SH-SY5Y (cell line): Measurements from ENCODE around the gene OTULIN.

Source experiments
- GATA2 ChIP-seq: IDR thresholded peaks from 2 replicates; pipeline ENCODE4 v1.6.1; 2011; ENCODE audit warnings: mild to moderate bottlenecking, low read depth, low read length
- GATA3 ChIP-seq: IDR thresholded peaks from 2 replicates; pipeline ENCODE4 v1.6.1; 2011; ENCODE audit warnings: low read depth, mild to moderate bottlenecking, low read length, moderate library complexity

Gene OTULIN

DNA sequence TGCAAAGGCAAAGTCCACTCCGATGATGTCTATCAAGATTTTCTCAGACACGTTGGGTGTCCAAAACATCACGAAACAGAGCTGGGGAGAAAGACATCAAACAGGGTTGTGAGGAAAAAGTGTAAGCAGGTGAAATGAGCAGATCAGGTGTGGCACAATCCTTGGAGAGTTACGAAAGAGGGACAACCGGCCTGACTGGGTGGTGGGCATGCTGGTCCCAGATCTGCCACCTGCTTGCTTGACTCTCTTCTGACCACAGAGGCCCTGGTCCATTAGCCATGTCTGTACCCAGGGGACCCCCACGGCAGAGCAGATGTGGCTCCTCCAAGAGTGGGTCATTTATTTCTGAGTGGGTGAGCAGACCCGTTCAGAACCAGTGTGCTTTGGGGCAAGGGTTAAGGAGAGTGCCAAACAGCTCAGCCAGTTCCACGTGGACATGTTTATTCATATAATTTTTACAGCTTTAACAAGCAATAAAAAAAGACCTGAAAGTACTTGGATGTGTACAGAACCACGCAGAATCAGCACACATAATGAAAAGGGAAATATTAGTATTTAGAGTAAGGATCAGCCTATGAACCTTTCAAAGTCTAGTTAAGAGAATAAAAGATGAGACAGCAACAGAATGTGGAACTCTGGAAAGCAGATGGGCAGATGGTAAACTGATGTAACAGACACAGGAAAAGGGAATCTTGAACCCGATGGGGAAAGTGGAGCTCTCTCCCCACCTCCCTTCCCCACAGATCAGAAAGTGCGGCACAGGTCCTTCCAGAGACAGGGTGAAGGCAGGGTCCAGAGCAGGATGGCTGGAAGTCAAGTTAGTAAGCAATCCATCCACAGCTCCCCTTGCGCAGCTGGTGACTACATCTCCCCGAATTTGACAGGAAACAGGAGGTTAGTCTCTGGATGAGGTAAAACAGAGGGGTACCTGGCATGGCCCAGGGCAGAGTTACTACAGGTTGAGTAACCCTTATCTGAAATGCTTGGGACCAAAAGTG, 52.5 kb downstream of the OTULIN start:
- TF ChIP-seq GATA3, result no peak
- TF ChIP-seq GATA2, result no peak

DNA sequence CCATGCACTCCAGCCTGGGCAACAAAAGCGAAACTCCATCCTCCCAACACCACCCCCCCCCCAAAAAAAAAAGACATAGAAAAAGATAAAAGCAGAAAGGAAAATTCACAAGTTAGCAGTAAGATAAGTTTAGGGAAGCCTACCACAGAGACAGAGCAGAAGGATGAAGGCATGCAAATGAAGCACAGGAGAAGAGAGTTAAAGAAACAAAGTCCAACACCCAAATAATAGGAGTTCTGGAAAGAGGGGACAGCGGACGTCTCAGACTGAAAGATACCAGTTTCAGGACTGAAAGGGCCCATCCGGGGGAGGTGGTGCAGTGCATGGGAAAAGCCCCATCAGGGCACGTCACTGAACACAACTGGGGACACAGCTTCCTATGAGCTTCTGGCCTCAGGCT, 54.3 kb downstream of the OTULIN start:
- no peak for TF ChIP-seq GATA2
- TF ChIP-seq GATA3, result no peak

- TF ChIP-seq GATA2 (no peak), GATA3 (no peak)
Measured at GRCh38 chr5:14720236-14720923, 55.9 kb downstream of the OTULIN start.

- TF ChIP-seq GATA3, result no peak
- TF ChIP-seq GATA2, result no peak
Measured at GRCh38 chr5:14721990-14722656, 57.6 kb downstream of the OTULIN start.

DNA sequence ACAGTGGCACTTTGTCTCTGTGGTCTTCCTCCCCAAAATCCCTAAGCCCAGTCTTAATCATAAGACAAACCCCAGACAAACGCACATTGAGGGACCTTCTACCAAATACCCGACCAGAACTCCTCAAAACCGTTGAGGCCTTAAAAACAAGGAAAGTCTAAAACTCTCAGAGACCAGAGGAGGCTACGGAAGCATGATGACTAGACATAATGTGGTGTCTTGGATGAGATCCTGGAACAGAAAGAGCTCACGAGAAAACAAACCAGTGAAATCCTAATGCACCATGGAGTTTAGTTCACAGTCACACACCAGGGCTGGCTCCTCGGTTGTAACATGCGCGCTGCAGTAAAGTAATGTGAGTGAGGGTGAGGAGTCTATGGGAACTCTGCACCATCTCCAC, 58.4 kb downstream of the OTULIN start:
- TF ChIP-seq GATA3 (no peak), GATA2 (no peak)

GRCh38 chr5:14723701-14724132, 59.2 kb downstream of the OTULIN start:
- no peak for TF ChIP-seq GATA3
- no peak for TF ChIP-seq GATA2

- TF ChIP-seq GATA2 (no peak), GATA3 (no peak)
Measured at GRCh38 chr5:14724633-14725032, 60.1 kb downstream of the OTULIN start.

DNA sequence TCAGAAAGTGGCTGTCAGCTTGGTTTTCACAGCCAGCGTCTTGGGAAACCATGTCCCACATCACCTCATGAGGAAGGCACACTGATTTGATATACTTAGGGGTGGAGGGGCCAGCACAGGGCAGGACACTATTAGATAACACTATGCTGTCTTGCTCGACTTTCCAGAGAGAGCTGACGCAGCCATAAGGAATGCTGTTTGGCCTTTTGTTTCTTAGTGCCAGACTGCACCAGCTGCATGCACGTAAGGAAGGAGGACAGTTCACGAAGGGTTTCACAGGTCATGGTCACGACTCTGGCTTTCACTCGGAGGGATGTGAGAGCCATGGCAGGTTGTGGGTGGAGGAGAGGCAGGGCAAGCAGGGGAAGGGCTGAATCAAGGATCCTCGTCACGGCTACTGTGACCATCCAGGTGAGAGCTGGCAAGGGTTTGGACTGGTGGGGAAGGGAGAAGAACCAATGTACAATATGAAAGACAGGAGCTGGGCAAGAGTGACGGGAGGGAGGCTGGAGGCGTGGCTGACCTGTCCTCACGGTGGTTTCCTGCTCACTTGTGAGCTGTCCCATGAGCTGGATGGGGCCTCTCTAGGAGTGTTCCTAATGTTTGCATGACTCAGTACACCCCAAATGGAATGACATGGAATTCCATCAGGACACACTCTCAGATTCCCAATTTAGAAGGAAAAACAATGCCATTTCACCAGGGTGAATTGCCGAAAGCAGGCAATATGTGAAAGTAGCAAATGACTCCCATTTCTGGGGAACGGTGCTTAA, 61.7 kb downstream of the OTULIN start:
- TF ChIP-seq GATA2 (no peak), GATA3 (no peak)

DNA sequence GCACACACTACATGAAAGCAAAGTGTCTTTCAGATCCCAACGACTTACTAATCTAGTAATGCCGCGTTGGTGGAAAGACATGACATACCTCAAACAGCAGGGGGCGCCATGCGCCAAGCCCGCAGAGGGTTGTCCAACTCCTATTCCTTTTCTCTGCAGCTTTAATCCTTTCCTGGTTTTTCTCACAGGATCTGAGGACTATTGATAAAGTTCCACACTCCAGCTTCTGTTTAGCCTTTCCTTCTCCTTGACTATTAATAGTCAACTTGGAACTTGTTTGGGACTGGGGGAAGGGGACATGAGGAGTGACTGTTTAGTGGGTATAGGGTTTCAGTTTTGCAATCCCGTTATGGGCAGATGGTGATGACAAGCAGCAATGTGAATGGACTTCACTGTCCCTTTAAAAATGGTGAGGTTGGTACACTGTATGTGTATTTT, 62.9 kb downstream of the OTULIN start:
- TF ChIP-seq GATA2 (no peak), GATA3 (no peak)

- no peak for TF ChIP-seq GATA3
Measured at GRCh38 chr5:14727928-14728458, 63.5 kb downstream of the OTULIN start.

- TF ChIP-seq GATA2, result no peak
- no peak for TF ChIP-seq GATA3
Measured at GRCh38 chr5:14728459-14728938, 64.0 kb downstream of the OTULIN start.

GRCh38 chr5:14729448-14730385, 65.2 kb downstream of the OTULIN start:
- TF ChIP-seq GATA2 (no peak), GATA3 (no peak)
